ENCODE measurements around the gene CCDC187.

- TF ChIP-seq ZNF691 (CRISPR knock-in tag; IDR thresholded peaks at IDR 0.05; ENCODE audit: borderline replicate concordance, low read depth) (no peak), EZH2 (conservative IDR thresholded peaks at IDR 0.05; ENCODE audit: low read depth, low read length) (no peak), POLR2A (IDR thresholded peaks at IDR 0.05; ENCODE audit: insufficient read depth in 1 of 2, low read depth in 2 of 2, low read length in 2 of 2) (no peak), CBFB (CRISPR knock-in tag; IDR thresholded peaks at IDR 0.05) (no peak), NPAS2 (CRISPR knock-in tag; IDR thresholded peaks at IDR 0.05; ENCODE audit: borderline replicate concordance) (no peak), FOXP1 (IDR thresholded peaks at IDR 0.05) (no peak), FOXP1 (CRISPR knock-in tag; IDR thresholded peaks at IDR 0.05) (no peak), KLF11 (CRISPR knock-in tag; IDR thresholded peaks at IDR 0.05) (no peak), IRF9 (CRISPR knock-in tag; IDR thresholded peaks at IDR 0.05; ENCODE audit: borderline replicate concordance) (no peak), SP4 (CRISPR knock-in tag; IDR thresholded peaks at IDR 0.05) (no peak), ZNF136 (CRISPR knock-in tag; IDR thresholded peaks at IDR 0.05; ENCODE audit: low read depth) (no peak), ZFP36L2 (CRISPR knock-in tag; IDR thresholded peaks at IDR 0.05) (no peak)
These were observed 83.7 kb downstream of the CCDC187 start for GRCh38 chr9:136220017-136220729.
